Measurements from ENCODE around the gene GNPTAB. TPM values are rescaled to one million over a fixed set of nuclear protein-coding genes. Genes with fewer than 3 reads are reported as not detected.
A peak's percentile ranks its signal among the peaks of the same experiment; 100 is the strongest.

The GNPTAB gene
- total RNA-seq, 1 experiment from 2014 or later: 19.0 TPM

- DNase-seq (ENCODE audit: low spot score): no peak
These were observed 58.6 kb downstream of the GNPTAB start for GRCh38 chr12:101772012-101772775.

- no peak for DNase-seq (ENCODE audit: low spot score)
These were observed 60.9 kb downstream of the GNPTAB start for GRCh38 chr12:101769865-101770264.

GRCh38 chr12:101768781-101769180 is 62.0 kb downstream of the GNPTAB start:
- DNase-seq (ENCODE audit: low spot score): no peak

GRCh38 chr12:101767537-101767936 is 63.2 kb downstream of the GNPTAB start:
- no peak for DNase-seq (ENCODE audit: low spot score)

- no peak for DNase-seq (ENCODE audit: low spot score)
These were observed 66.5 kb downstream of the GNPTAB start for GRCh38 chr12:101764051-101764792.

GRCh38 chr12:101763246-101763931 is 67.4 kb downstream of the GNPTAB start:
- no peak for DNase-seq (ENCODE audit: low spot score)

GRCh38 chr12:101761781-101762180 is 69.0 kb downstream of the GNPTAB start:
- no peak for DNase-seq (ENCODE audit: low spot score)

- DNase-seq (ENCODE audit: low spot score): no peak
These were observed 69.4 kb downstream of the GNPTAB start for GRCh38 chr12:101761350-101761749.

GRCh38 chr12:101759396-101760047 is 71.2 kb downstream of the GNPTAB start:
- peak; percentile 16 for DNase-seq (ENCODE audit: low spot score)

GRCh38 chr12:101750152-101750551 is 80.6 kb downstream of the GNPTAB start:
- no peak for DNase-seq (ENCODE audit: low spot score)

GRCh38 chr12:101749657-101750056 is 81.1 kb downstream of the GNPTAB start:
- DNase-seq (ENCODE audit: low spot score): no peak

GRCh38 chr12:101748907-101749306 is 81.9 kb downstream of the GNPTAB start:
- DNase-seq (ENCODE audit: low spot score): no peak

- DNase-seq (ENCODE audit: low spot score): no peak
These were observed 83.1 kb downstream of the GNPTAB start for GRCh38 chr12:101747697-101748096.

GRCh38 chr12:101746661-101747060 is 84.1 kb downstream of the GNPTAB start:
- no peak for DNase-seq (ENCODE audit: low spot score)

GRCh38 chr12:101746196-101746595 is 84.6 kb downstream of the GNPTAB start:
- no peak for DNase-seq (ENCODE audit: low spot score)

- no peak for DNase-seq (ENCODE audit: low spot score)
These were observed 85.3 kb downstream of the GNPTAB start for GRCh38 chr12:101745481-101745880.

GRCh38 chr12:101743724-101744472 is 86.9 kb downstream of the GNPTAB start:
- DNase-seq (ENCODE audit: low spot score): no peak

- DNase-seq (ENCODE audit: low spot score): no peak
These were observed 87.5 kb downstream of the GNPTAB start for GRCh38 chr12:101743242-101743641.

- no peak for DNase-seq (ENCODE audit: low spot score)
These were observed 89.8 kb downstream of the GNPTAB start for GRCh38 chr12:101740980-101741379.

- DNase-seq (ENCODE audit: low spot score): no peak
These were observed 90.2 kb downstream of the GNPTAB start for GRCh38 chr12:101740566-101740965.

- no peak for DNase-seq (ENCODE audit: low spot score)
These were observed 91.7 kb downstream of the GNPTAB start, which contains the start of gene SYCP3 for GRCh38 chr12:101738920-101739665. TSS of gene SYCP3 (minus strand) at chr12:101739462. CDS start at chr12:101737935, 1,527 bp downstream.
